ENCODE measurements around the gene OR7D2. TPM values are rescaled to one million over a fixed set of nuclear protein-coding genes. Genes with fewer than 3 reads are reported as not detected.

Gene OR7D2
- total RNA-seq, 4 donors from 2014 or later = 0.17 TPM; not detected in 3

DNA sequence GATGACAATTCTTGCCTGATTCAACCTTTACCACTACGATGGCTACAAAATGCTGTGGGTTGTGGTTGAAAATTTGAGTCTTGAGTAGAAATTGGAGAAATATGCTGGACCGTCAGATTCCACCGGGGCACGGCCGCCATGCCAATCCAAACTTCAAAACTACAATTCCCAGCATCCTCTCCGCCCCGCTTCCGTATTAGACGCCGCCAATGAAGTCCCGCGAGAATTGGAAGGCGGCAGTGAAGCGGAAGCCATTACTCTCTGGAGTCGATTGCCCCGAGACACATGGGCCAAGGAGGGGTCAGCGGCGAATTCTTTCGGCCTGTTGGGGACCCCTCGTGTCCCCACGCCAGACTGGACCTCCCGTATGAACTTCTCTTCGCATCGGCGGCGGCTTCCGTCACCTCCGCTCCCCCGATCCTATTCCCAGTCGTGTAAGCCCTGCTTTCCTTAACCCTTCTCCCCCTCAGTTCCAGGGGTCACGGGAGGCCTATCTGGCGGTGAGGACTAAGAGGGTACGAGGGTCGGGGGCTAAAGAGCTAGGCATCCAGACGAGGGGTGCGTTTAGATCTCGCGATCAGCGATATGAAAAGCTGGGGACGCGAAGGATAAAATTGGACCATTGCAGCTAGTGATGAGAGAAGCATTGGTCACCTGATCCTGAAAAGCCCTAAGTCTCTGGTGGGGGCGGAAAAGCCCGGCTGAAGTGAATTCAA is 38.5 kb upstream of the OR7D2 start, which contains the start of gene ZNF317:
TSS of gene ZNF317 (plus strand) at position 239 of the 716 bp plus-strand sequence. CDS start 15,620 bp downstream, outside the sequence.
- Histone ChIP-seq H3K27ac (replicated peaks in 1 of 4) (peak within 1 kb of the TSS; percentile 88 to 93 (median 89)), H3K36me3 (peaks cover 0 to 5% (median 0%) of the 10 kb centered on the region in 4 donors), H3K4me1 (peaks cover 15 to 31% (median 28%) of the 10 kb centered on the region in 4 donors), H3K9me3 (peaks cover 0 to 10% (median 8%) of the 10 kb centered on the region in 4 donors), H3K27me3 (no peaks in the 10 kb centered on the region), H3K4me3 (peak within 1 kb of the TSS; percentile 71 to 88 (median 78))
- intact Hi-C loops (cut with DNase I) = loop anchor here (5.0 to 10.0 kb wide), 3 partner anchors 167 to 654 kb away; partner anchors contain the start of genes ZNF561 and ZNF699
- WGBS = under 1% methylated on average over 32 of the region's 43 CpGs
- TF ChIP-seq POLR2AphosphoS5 (IDR thresholded peaks at IDR 0.05) = peak; percentile 85 to 88
- no peak for TF ChIP-seq EP300 (IDR thresholded peaks at IDR 0.05)
- TF ChIP-seq POLR2A (IDR thresholded peaks at IDR 0.05; ENCODE audit: low read depth) = peak; percentile 11
- TF ChIP-seq, protein P1, sequence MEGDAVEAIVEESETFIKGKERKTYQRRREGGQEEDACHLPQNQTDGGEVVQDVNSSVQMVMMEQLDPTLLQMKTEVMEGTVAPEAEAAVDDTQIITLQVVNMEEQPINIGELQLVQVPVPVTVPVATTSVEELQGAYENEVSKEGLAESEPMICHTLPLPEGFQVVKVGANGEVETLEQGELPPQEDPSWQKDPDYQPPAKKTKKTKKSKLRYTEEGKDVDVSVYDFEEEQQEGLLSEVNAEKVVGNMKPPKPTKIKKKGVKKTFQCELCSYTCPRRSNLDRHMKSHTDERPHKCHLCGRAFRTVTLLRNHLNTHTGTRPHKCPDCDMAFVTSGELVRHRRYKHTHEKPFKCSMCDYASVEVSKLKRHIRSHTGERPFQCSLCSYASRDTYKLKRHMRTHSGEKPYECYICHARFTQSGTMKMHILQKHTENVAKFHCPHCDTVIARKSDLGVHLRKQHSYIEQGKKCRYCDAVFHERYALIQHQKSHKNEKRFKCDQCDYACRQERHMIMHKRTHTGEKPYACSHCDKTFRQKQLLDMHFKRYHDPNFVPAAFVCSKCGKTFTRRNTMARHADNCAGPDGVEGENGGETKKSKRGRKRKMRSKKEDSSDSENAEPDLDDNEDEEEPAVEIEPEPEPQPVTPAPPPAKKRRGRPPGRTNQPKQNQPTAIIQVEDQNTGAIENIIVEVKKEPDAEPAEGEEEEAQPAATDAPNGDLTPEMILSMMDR (IDR thresholded peaks at IDR 0.05) = peak in 1 of 3 experiments; percentile 5
- peak; percentile 96 for DNase-seq (ENCODE audit: extremely low spot score)

DNA sequence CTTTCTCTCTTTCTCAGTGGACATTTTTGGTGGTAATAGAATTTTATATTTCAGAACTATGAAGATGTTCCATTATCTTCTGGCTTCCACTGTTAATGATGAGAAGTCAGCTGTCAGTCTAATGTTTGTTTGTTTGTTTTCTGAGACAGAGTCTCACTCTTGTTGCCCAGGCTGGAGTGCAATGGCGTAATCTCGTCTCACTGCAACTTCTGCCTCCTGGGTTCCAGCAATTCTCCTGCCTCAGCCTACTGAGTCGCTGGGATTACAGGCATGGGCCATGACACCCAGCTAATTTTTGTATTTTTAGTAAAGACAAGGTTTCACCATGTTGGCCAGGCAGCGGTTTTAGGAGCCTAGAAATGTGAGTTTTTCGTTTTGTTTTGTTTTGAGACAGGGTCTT is 33.9 kb upstream of the OR7D2 start:
- DNase-seq (ENCODE audit: extremely low spot score) = no peak
- peaks cover 0 to 18% (median 12%) of the 10 kb centered on the region in 4 donors for H3K9me3 ChIP-seq
- H3K27me3 ChIP-seq = no peaks in the 10 kb centered on the region
- TF ChIP-seq POLR2A (IDR thresholded peaks at IDR 0.05; ENCODE audit: low read depth) (no peak), POLR2AphosphoS5 (IDR thresholded peaks at IDR 0.05) (no peak), EP300 (IDR thresholded peaks at IDR 0.05) (no peak)
- TF ChIP-seq, protein P1 (IDR thresholded peaks at IDR 0.05) = no peak
- peaks cover 15 to 26% (median 17%) of the 10 kb centered on the region in 4 donors for H3K4me1 ChIP-seq
- no peak overlapping the region for H3K4me3 ChIP-seq
- 98% methylated on average over 5 of the region's 5 CpGs for WGBS
- H3K27ac ChIP-seq (replicated peaks in 1 of 4) = no peak overlapping the region
- peaks cover 0 to 11% (median 4%) of the 10 kb centered on the region in 4 donors for H3K36me3 ChIP-seq
- intact Hi-C loops (cut with DNase I) = loop anchor here (5.0 to 10.0 kb wide), 3 partner anchors 162 to 650 kb away; partner anchors contain the start of genes ZNF561 and ZNF699

DNA sequence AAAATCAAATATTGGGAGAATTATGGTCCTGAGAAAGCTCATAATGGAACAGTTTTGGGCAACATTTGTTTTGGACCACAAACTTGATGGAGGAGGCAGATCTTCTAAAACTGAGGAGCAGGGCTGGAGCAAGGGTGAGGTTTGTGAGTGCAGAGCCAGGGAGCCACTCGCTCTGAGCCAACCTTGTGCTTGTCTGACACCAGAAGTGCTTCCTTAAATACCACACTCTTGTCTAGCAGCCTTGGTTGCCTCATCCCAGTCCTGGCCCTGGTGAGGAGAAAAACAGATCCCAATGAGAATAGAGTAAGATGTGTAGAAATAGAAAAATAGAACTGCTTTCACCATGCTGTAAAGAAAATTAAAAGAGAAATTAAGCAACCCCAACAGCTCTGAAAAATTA is 31.9 kb upstream of the OR7D2 start:
- no peaks in the 10 kb centered on the region for H3K27me3 ChIP-seq
- intact Hi-C loops (cut with DNase I) = loop anchor here (10.0 kb wide), 2 partner anchors 478 to 648 kb away; partner anchors contain the start of gene ZNF561
- WGBS = 82% methylated on average over 1 of the region's 1 CpG
- H3K4me3 ChIP-seq = no peak overlapping the region
- peaks cover 0 to 11% (median 4%) of the 10 kb centered on the region in 4 donors for H3K36me3 ChIP-seq
- no peak overlapping the region for H3K27ac ChIP-seq (replicated peaks in 1 of 4)
- H3K4me1 ChIP-seq = peaks cover 4 to 15% (median 5%) of the 10 kb centered on the region in 4 donors
- DNase-seq (ENCODE audit: extremely low spot score) = no peak
- TF ChIP-seq, protein P1 (IDR thresholded peaks at IDR 0.05) = no peak
- no peak for TF ChIP-seq EP300 (IDR thresholded peaks at IDR 0.05)
- TF ChIP-seq POLR2A (IDR thresholded peaks at IDR 0.05; ENCODE audit: low read depth) = no peak
- no peak for TF ChIP-seq POLR2AphosphoS5 (IDR thresholded peaks at IDR 0.05)
- H3K9me3 ChIP-seq = peaks cover 0 to 18% (median 12%) of the 10 kb centered on the region in 4 donors

DNA sequence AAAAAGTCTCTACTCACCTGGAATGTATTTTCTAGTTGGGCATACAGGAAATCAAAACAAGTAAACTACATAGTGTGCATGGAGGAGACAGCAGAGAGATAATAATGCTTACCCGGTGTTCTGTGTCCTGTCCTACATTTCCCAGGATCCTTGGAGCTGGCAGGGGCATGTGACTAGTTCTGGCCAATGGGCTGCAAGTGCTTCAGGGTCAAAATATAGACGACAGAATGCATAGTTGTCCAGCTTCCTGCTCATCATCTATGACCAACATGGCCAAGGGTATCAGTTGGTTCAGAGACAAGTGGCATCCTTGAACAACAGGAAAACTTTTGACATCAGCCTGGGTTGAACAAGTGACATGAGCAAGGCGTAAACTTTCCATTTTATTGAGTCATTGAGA is 30.1 kb upstream of the OR7D2 start:
- no peak overlapping the region for H3K27ac ChIP-seq (replicated peaks in 1 of 4)

More for the DNA sequence above, 30.1 kb upstream of the OR7D2 start:
- Histone ChIP-seq H3K4me3 (no peak overlapping the region), H3K27me3 (no peaks in the 10 kb centered on the region), H3K36me3 (peaks cover 0 to 20% (median 5%) of the 10 kb centered on the region in 4 donors), H3K4me1 (peaks cover 0 to 4% (median 0%) of the 10 kb centered on the region in 4 donors), H3K9me3 (peaks cover 0 to 22% (median 12%) of the 10 kb centered on the region in 4 donors)
- TF ChIP-seq POLR2AphosphoS5 (IDR thresholded peaks at IDR 0.05) (no peak), EP300 (IDR thresholded peaks at IDR 0.05) (no peak), POLR2A (IDR thresholded peaks at IDR 0.05; ENCODE audit: low read depth) (no peak)
- TF ChIP-seq, protein P1 (IDR thresholded peaks at IDR 0.05) = no peak
- DNase-seq (ENCODE audit: extremely low spot score) = no peak
- WGBS = 95% methylated on average over 3 of the region's 3 CpGs
- intact Hi-C loops (cut with DNase I) = loop anchor here (10.0 kb wide), 2 partner anchors 476 to 646 kb away; partner anchors contain the start of gene ZNF561

All from esophagus muscularis mucosa (tissue), 4 donors.